Superior temporal gyrus (tissue), 1 donor: Measurements from ENCODE around the gene U2AF2.

Experiments used
- DNase-seq: peaks from one replicate; pipeline ENCODE4 v3.0.0-alpha.2; 2016; ENCODE audit errors: extremely low spot score

The U2AF2 gene

GRCh38 chr19:55621673-55622231, 33.1 kb upstream of the U2AF2 start:
- no peak for DNase-seq

- no peak for DNase-seq
These were observed 32.4 kb upstream of the U2AF2 start for GRCh38 chr19:55622242-55622969.

GRCh38 chr19:55623130-55623529, 31.7 kb upstream of the U2AF2 start:
- no peak for DNase-seq

GRCh38 chr19:55623561-55623960, 31.3 kb upstream of the U2AF2 start:
- no peak for DNase-seq

- peak; percentile 88 for DNase-seq
These were observed 30.5 kb upstream of the U2AF2 start, which contains the start of gene ZNF784 for GRCh38 chr19:55624109-55625003. TSS of gene ZNF784 (minus strand) at chr19:55624566. CDS start at chr19:55624561, 5 bp downstream.

GRCh38 chr19:55625004-55625326, 29.9 kb upstream of the U2AF2 start:
- DNase-seq, result no peak

GRCh38 chr19:55626350-55626749, 28.5 kb upstream of the U2AF2 start:
- DNase-seq, result no peak

GRCh38 chr19:55632463-55632834, 22.4 kb upstream of the U2AF2 start:
- peak; percentile 98 for DNase-seq

- no peak for DNase-seq
These were observed 21.0 kb upstream of the U2AF2 start for GRCh38 chr19:55633861-55634260.

- DNase-seq, result no peak
These were observed 19.5 kb upstream of the U2AF2 start for GRCh38 chr19:55635334-55635717.

- no peak for DNase-seq
These were observed 18.9 kb upstream of the U2AF2 start for GRCh38 chr19:55635856-55636440.

GRCh38 chr19:55636723-55637122, 18.1 kb upstream of the U2AF2 start:
- DNase-seq, result no peak

GRCh38 chr19:55637534-55637933, 17.3 kb upstream of the U2AF2 start:
- DNase-seq, result no peak

GRCh38 chr19:55638864-55639359, 15.9 kb upstream of the U2AF2 start:
- DNase-seq, result no peak

- peak; percentile 67 for DNase-seq
These were observed 14.7 kb upstream of the U2AF2 start for GRCh38 chr19:55640043-55640576.

- peak; percentile 44 for DNase-seq
These were observed 14.0 kb upstream of the U2AF2 start, which contains the start of gene ZNF580 for GRCh38 chr19:55640577-55641425. TSS of gene ZNF580 (plus strand) at chr19:55641002. CDS start at chr19:55642509, 1,507 bp downstream.

GRCh38 chr19:55641426-55642152, 13.2 kb upstream of the U2AF2 start:
- DNase-seq, result peak; percentile 25

GRCh38 chr19:55642153-55643002, 12.5 kb upstream of the U2AF2 start:
- no peak for DNase-seq
